Ovary (tissue), 3 donors: ENCODE results near the gene TNFSF11.

ENCODE experiments used
- POLR2A ChIP-seq: fragments of 450-650 bp; IDR thresholded peaks from one replicate; pipeline ENCODE4 v1.6.1; 2017; ENCODE audit warnings: antibody characterized with exemption, mild to moderate bottlenecking, moderate library complexity
- TF ChIP-seq, protein P1 (sequence below), 3 donors: fragments of 450-650 bp in 2 of 3; fragments of 200-600 bp in 1 of 3; IDR thresholded peaks; one replicate each; pipeline versions ENCODE4 v1.5.1 to v1.8.0; 2016 to 2022; ENCODE audit warnings: antibody characterized with exemption in 3 of 3, mild to moderate bottlenecking in 1 of 3
- donor health status: DM: no; HTN: no; CAD: no.

- TF ChIP-seq POLR2A: no peak
- TF ChIP-seq, protein P1, sequence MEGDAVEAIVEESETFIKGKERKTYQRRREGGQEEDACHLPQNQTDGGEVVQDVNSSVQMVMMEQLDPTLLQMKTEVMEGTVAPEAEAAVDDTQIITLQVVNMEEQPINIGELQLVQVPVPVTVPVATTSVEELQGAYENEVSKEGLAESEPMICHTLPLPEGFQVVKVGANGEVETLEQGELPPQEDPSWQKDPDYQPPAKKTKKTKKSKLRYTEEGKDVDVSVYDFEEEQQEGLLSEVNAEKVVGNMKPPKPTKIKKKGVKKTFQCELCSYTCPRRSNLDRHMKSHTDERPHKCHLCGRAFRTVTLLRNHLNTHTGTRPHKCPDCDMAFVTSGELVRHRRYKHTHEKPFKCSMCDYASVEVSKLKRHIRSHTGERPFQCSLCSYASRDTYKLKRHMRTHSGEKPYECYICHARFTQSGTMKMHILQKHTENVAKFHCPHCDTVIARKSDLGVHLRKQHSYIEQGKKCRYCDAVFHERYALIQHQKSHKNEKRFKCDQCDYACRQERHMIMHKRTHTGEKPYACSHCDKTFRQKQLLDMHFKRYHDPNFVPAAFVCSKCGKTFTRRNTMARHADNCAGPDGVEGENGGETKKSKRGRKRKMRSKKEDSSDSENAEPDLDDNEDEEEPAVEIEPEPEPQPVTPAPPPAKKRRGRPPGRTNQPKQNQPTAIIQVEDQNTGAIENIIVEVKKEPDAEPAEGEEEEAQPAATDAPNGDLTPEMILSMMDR (IDR thresholded peaks at IDR 0.05): no peak
Measured at GRCh38 chr13:42651936-42652641, 78.1 kb downstream of the TNFSF11 start.
